SU-DHL-6 (cell line): ENCODE measurements around the gene NFYC.

Experiments used
- H2AFZ ChIP-seq: fragments of 200-600 bp; sonication (generic); 2 replicates; pipeline ENCODE4 v1.6.1; 2014; ENCODE audit warnings: low read depth, mild to moderate bottlenecking, moderate library complexity, mixed read lengths, antibody characterized with exemption, low read length; ENCODE audit not compliant: severe bottlenecking
- H3F3A ChIP-seq: fragments of 200-600 bp; shearing (Covaris generic); 2 replicates; pipeline ENCODE4 v1.6.0; 2016; ENCODE audit warnings: antibody characterized with exemption, mild to moderate bottlenecking; ENCODE audit not compliant: insufficient read depth
- H3K27ac ChIP-seq: fragments of 200-600 bp; sonication (generic); 2 replicates; pipeline ENCODE4 v1.5.1; 2016; ENCODE audit warnings: low read depth, mild to moderate bottlenecking, low read length, moderate library complexity, mixed read lengths
- H3K27me3 ChIP-seq: fragments of 200-600 bp; sonication (generic), shearing (Covaris generic); 2 replicates; pipeline ENCODE4 v1.6.0; 2014; ENCODE audit warnings: mild to moderate bottlenecking, low read length
- H3K36me3 ChIP-seq: fragments of 200-600 bp; sonication (generic); 2 replicates; pipeline ENCODE4 v1.6.1; 2014; ENCODE audit warnings: mild to moderate bottlenecking, low read length, mixed read lengths
- H3K4me2 ChIP-seq: fragments of 300-600, 200-600 bp; shearing (Covaris generic), sonication (generic); 2 replicates; pipeline ENCODE4 v1.6.0; 2014; ENCODE audit warnings: low read length, low read depth, mild to moderate bottlenecking; ENCODE audit not compliant: poor library complexity, severe bottlenecking
- H3K4me3 ChIP-seq: fragments of 200-600 bp; sonication (generic); 2 replicates; pipeline ENCODE4 v1.5.1; 2014; ENCODE audit warnings: antibody characterized with exemption, low read length, mild to moderate bottlenecking, mixed read lengths; ENCODE audit not compliant: insufficient read depth, poor library complexity, severe bottlenecking
- H3K79me2 ChIP-seq: fragments of 200-600 bp; sonication (generic); 2 replicates; pipeline ENCODE4 v1.6.1; 2014; ENCODE audit warnings: mild to moderate bottlenecking, low read length, moderate library complexity; ENCODE audit not compliant: insufficient read depth
- H3K9ac ChIP-seq: fragments of 200-600 bp; sonication (generic); 2 replicates; pipeline ENCODE4 v1.7.0; 2014; ENCODE audit warnings: mild to moderate bottlenecking, low read length
- H3K9me2 ChIP-seq: fragments of 200-600 bp; sonication (generic); replicated peaks from 2 replicates; pipeline ENCODE4 v1.6.1; 2014; ENCODE audit warnings: low read length; ENCODE audit not compliant: insufficient read depth
- H3K9me3 ChIP-seq: fragments of 200-600 bp; sonication (generic); 2 replicates; pipeline ENCODE4 v1.6.1; 2014; ENCODE audit warnings: low read length, mixed read lengths; ENCODE audit not compliant: insufficient read depth
- H4K20me1 ChIP-seq: fragments of 200-600 bp; sonication (generic); 2 replicates; pipeline ENCODE4 v1.6.1; 2014; ENCODE audit warnings: low read depth, mild to moderate bottlenecking, antibody characterized with exemption, low read length, moderate library complexity, mixed read lengths
- CTCF ChIP-seq: fragments of 200-600 bp; sonication (generic); IDR thresholded peaks from one replicate; pipeline ENCODE4 v1.5.1; 2017; ENCODE audit warnings: antibody characterized with exemption, mild to moderate bottlenecking, low read length, moderate library complexity; ENCODE audit not compliant: insufficient read depth, poor library complexity, severe bottlenecking
- EZH2phosphoT487 ChIP-seq: fragments of 200-600 bp; sonication (generic), shearing (Covaris generic); conservative IDR thresholded peaks from 2 replicates; pipeline ENCODE4 v1.6.1; 2018; ENCODE audit warnings: mild to moderate bottlenecking, antibody characterized with exemption, low read length, moderate library complexity, mixed read lengths

NFYC gene

GRCh38 chr1:40808002-40808401 is 116.5 kb downstream of the NFYC start:
- Histone ChIP-seq H3K79me2 (no peaks in the 10 kb centered on the region), H4K20me1 (no peaks in the 10 kb centered on the region), H3K4me3 (no peak overlapping the region), H3K4me2 (no peak overlapping the region), H3K9me3 (no peaks in the 10 kb centered on the region), H2AFZ (no peak overlapping the region), H3F3A (no peaks in the 10 kb centered on the region), H3K9me2 (no peaks in the 10 kb centered on the region), H3K27me3 (no peaks in the 10 kb centered on the region), H3K9ac (no peak overlapping the region), H3K27ac (no peak overlapping the region), H3K36me3 (no peaks in the 10 kb centered on the region)
- no peak for TF ChIP-seq EZH2phosphoT487

GRCh38 chr1:40808444-40808843 is 116.9 kb downstream of the NFYC start:
- Histone ChIP-seq H3K9ac (no peak overlapping the region), H3K9me3 (no peaks in the 10 kb centered on the region), H4K20me1 (no peaks in the 10 kb centered on the region), H3K27ac (no peak overlapping the region), H3K27me3 (no peaks in the 10 kb centered on the region), H3K4me2 (no peak overlapping the region), H3K79me2 (no peaks in the 10 kb centered on the region), H3K9me2 (no peaks in the 10 kb centered on the region), H3K4me3 (no peak overlapping the region), H2AFZ (no peak overlapping the region), H3F3A (no peaks in the 10 kb centered on the region), H3K36me3 (no peaks in the 10 kb centered on the region)
- TF ChIP-seq EZH2phosphoT487 (no peak), CTCF (no peak)

- Histone ChIP-seq H3K4me2 (no peak overlapping the region), H3F3A (no peaks in the 10 kb centered on the region), H3K27me3 (no peaks in the 10 kb centered on the region), H3K36me3 (no peaks in the 10 kb centered on the region), H3K9ac (no peak overlapping the region), H3K9me3 (no peaks in the 10 kb centered on the region), H3K4me3 (no peak overlapping the region), H3K79me2 (no peaks in the 10 kb centered on the region), H3K9me2 (no peaks in the 10 kb centered on the region), H2AFZ (no peak overlapping the region), H4K20me1 (no peaks in the 10 kb centered on the region), H3K27ac (no peak overlapping the region)
- no peak for TF ChIP-seq EZH2phosphoT487
- TF ChIP-seq CTCF = no peak
Measured at GRCh38 chr1:40808909-40809308, 117.4 kb downstream of the NFYC start.

- Histone ChIP-seq H3K79me2 (no peaks in the 10 kb centered on the region), H3K4me3 (no peak overlapping the region), H3K4me2 (no peak overlapping the region), H3K9me3 (no peaks in the 10 kb centered on the region), H3K36me3 (no peaks in the 10 kb centered on the region), H3K27ac (no peak overlapping the region), H3K9me2 (no peaks in the 10 kb centered on the region), H3K9ac (no peak overlapping the region), H3F3A (no peaks in the 10 kb centered on the region), H4K20me1 (no peaks in the 10 kb centered on the region), H3K27me3 (no peaks in the 10 kb centered on the region), H2AFZ (no peak overlapping the region)
- TF ChIP-seq EZH2phosphoT487 = no peak
Measured at GRCh38 chr1:40810927-40811326, 119.4 kb downstream of the NFYC start.
